A549 treated with CpdA at 1 μM for 4 hours (cell line): ENCODE data around the gene FAM170A. TPM values are rescaled to one million over a fixed set of nuclear protein-coding genes. Genes with fewer than 3 reads are reported as not detected.

ENCODE experiments used
- total RNA-seq: library from RNA; stranded (reverse); fragments of 200-300 nt; extraction: Qiagen RNA extraction; gene quantifications from 5 replicates; pipeline ENCODE4 v1.2.3, GENCODE V29; 2022; ENCODE audit warnings: low read depth

FAM170A gene
- total RNA-seq: not detected in 5 replicates

GRCh38 chr5:119629339-119629738 lies at the start of gene FAM170A:
FAM170A (plus strand) TSS chr5:119629558; CDS start chr5:119629769, 211 bp downstream.

Other genes starting within 250 kb of the FAM170A start
- 50.6 to 75.9 TPM (median 61.2 TPM) in 5 replicates for gene HSD17B4, start 177.1 kb upstream of the FAM170A start, total RNA-seq